RKO (cell line): ENCODE measurements around the gene NSF.
"Not testable (repeated sequence)": the region's sequence is repeated elsewhere in the genome, so short reads cannot be mapped to it uniquely, and the experiment has no call there.

Source experiments
- DNase-seq: peaks from one replicate; pipeline ENCODE4 v3.0.0-alpha.2; 2016; ENCODE audit warnings: low spot score

The NSF gene

GRCh38 chr17:46590157-46591146 lies at the start of gene NSF:
NSF (plus strand) TSS chr17:46590669; CDS start chr17:46590776, 107 bp downstream.
- DNase-seq: not testable (repeated sequence)

- not testable (repeated sequence) for DNase-seq
These were observed 41.9 kb upstream of the NSF start for GRCh38 chr17:46548607-46549006.

GRCh38 chr17:46559155-46559554 lies 31.3 kb upstream of the NSF start:
- not testable (repeated sequence) for DNase-seq

GRCh38 chr17:46560048-46560447 lies 30.4 kb upstream of the NSF start:
- not testable (repeated sequence) for DNase-seq

- not testable (repeated sequence) for DNase-seq
These were observed 24.2 kb upstream of the NSF start for GRCh38 chr17:46566284-46566683.

GRCh38 chr17:46566980-46567379 lies 23.5 kb upstream of the NSF start:
- not testable (repeated sequence) for DNase-seq

GRCh38 chr17:46571796-46572195 lies 18.7 kb upstream of the NSF start:
- DNase-seq: not testable (repeated sequence)

GRCh38 chr17:46579083-46580075 lies 11.1 kb upstream of the NSF start, which contains the start of gene ARL17A:
ARL17A (minus strand) TSS chr17:46579691; CDS start chr17:46576322, 3,369 bp downstream.
- DNase-seq: not testable (repeated sequence)

GRCh38 chr17:46580082-46580481 lies 10.4 kb upstream of the NSF start:
- not testable (repeated sequence) for DNase-seq

GRCh38 chr17:46585444-46585843 lies 5.0 kb upstream of the NSF start:
- DNase-seq: not testable (repeated sequence)

- DNase-seq: not testable (repeated sequence)
These were observed 863 bp downstream of the NSF start for GRCh38 chr17:46591332-46591731.

GRCh38 chr17:46598344-46598931 lies 8.0 kb downstream of the NSF start:
- not testable (repeated sequence) for DNase-seq

- DNase-seq: not testable (repeated sequence)
These were observed 10.3 kb downstream of the NSF start for GRCh38 chr17:46600767-46601166.

GRCh38 chr17:46603125-46603524 lies 12.7 kb downstream of the NSF start:
- DNase-seq: not testable (repeated sequence)

GRCh38 chr17:46611304-46611703 lies 20.8 kb downstream of the NSF start:
- not testable (repeated sequence) for DNase-seq

- not testable (repeated sequence) for DNase-seq
These were observed 23.4 kb downstream of the NSF start for GRCh38 chr17:46613876-46614275.

GRCh38 chr17:46617121-46617520 lies 26.7 kb downstream of the NSF start:
- DNase-seq: not testable (repeated sequence)

- not testable (repeated sequence) for DNase-seq
These were observed 28.5 kb downstream of the NSF start for GRCh38 chr17:46618975-46619374.

GRCh38 chr17:46623790-46624189 lies 33.3 kb downstream of the NSF start:
- DNase-seq: not testable (repeated sequence)

- not testable (repeated sequence) for DNase-seq
These were observed 34.3 kb downstream of the NSF start for GRCh38 chr17:46624726-46625125.

- not testable (repeated sequence) for DNase-seq
These were observed 37.0 kb downstream of the NSF start for GRCh38 chr17:46627452-46627851.
